Gastrocnemius medialis (tissue), 4 donors: Measurements from ENCODE around the gene PALD1. TPM values are rescaled to one million over a fixed set of nuclear protein-coding genes. Genes with fewer than 3 reads are reported as not detected.
A peak's percentile ranks its signal among the peaks of the same experiment; 100 is the strongest.

Source experiments
- ATAC-seq, 2 donors: fragments of 150-250 bp; one replicate each; pipeline ENCODE4 v1.9.1; 2016
- DNase-seq, 2 donors: peaks; one replicate each; pipeline ENCODE4 v3.0.0-alpha.2; 2019
- H3K27ac ChIP-seq, 4 donors: fragments of 200-600 bp; sonication (generic); 1 replicate in 1 of 4; 2 replicates in 3 of 4; pipeline ENCODE4 v1.5.1; 2016 to 2018; ENCODE audit warnings: mild to moderate bottlenecking in 2 of 4, moderate library complexity in 1 of 4
- H3K27me3 ChIP-seq, 3 donors: fragments of 200-600 bp; sonication (generic) in 2 of 3; 1 replicate in 1 of 3; 2 replicates in 2 of 3; pipeline versions ENCODE4 v1.5.1 to v1.6.0; 2016 to 2019; ENCODE audit warnings: mild to moderate bottlenecking in 1 of 3, moderate library complexity in 1 of 3
- H3K36me3 ChIP-seq, 2 donors: fragments of 200-600 bp; sonication (generic) in 1 of 2; one replicate each; pipeline ENCODE4 v1.5.1; 2017 to 2018
- H3K4me1 ChIP-seq, 2 donors: fragments of 200-600 bp; sonication (generic) in 1 of 2; one replicate each; pipeline ENCODE4 v1.5.1; 2016 to 2017; ENCODE audit warnings: mild to moderate bottlenecking in 2 of 2
- H3K4me3 ChIP-seq, 4 donors: fragments of 200-600 bp; sonication (generic) in 3 of 4; 1 replicate in 1 of 4; 2 replicates in 3 of 4; pipeline ENCODE4 v1.5.1; 2016 to 2019; ENCODE audit warnings: mild to moderate bottlenecking in 2 of 4
- H3K9me3 ChIP-seq, 3 donors: fragments of 200-600 bp; sonication (generic) in 2 of 3; 1 replicate in 1 of 3; 2 replicates in 2 of 3; pipeline ENCODE4 v1.5.1; 2016 to 2019
- POLR2A ChIP-seq, 2 donors: fragments of 450-650 bp; IDR thresholded peaks; one replicate each; pipeline ENCODE4 v1.6.1; 2017; ENCODE audit warnings: antibody characterized with exemption in 2 of 2, mild to moderate bottlenecking in 2 of 2, moderate library complexity in 2 of 2
- in situ Hi-C, 4 donors: fragments of 200-750 bp; cut with MboI; loops; one replicate each; pipeline versions ENCODE4 v1.15.0 to v1.8.0; 2017; ENCODE audit warnings: low sequenced_read_pairs in 4 of 4
- intact Hi-C: fragments of 100-400 bp; cut with DNase I; formaldehyde crosslinking; loops from one replicate; pipeline ENCODE4 v1.15.1; 2023; ENCODE audit warnings: low total_unique reads
- total RNA-seq, 4 donors: library from RNA; depleted of rRNA; stranded (reverse); fragments of >200 nt; gene quantifications; one replicate each; pipeline versions ENCODE4 v1.1.0 to v1.2.3, GENCODE V29; 2016
- TF ChIP-seq, protein P1 (sequence below), 5 experiments: fragments of 450-650 bp in 3 of 5; fragments of 200-600 bp in 2 of 5; sonication (generic) in 2 of 5; IDR thresholded peaks in 4 of 5; conservative IDR thresholded peaks in 1 of 5; 1 replicate in 4 of 5; 2 replicates in 1 of 5; pipeline ENCODE4 v1.5.1; 2016 to 2019; ENCODE audit warnings: antibody characterized with exemption in 5 of 5, mild to moderate bottlenecking in 3 of 5, moderate library complexity in 3 of 5

PALD1 gene
- total RNA-seq, 4 donors from 2014 or later = 1.4 to 4.1 (median 2.3) TPM

- DNase-seq (no peak), ATAC-seq (no peak)
- TF ChIP-seq, protein P1, sequence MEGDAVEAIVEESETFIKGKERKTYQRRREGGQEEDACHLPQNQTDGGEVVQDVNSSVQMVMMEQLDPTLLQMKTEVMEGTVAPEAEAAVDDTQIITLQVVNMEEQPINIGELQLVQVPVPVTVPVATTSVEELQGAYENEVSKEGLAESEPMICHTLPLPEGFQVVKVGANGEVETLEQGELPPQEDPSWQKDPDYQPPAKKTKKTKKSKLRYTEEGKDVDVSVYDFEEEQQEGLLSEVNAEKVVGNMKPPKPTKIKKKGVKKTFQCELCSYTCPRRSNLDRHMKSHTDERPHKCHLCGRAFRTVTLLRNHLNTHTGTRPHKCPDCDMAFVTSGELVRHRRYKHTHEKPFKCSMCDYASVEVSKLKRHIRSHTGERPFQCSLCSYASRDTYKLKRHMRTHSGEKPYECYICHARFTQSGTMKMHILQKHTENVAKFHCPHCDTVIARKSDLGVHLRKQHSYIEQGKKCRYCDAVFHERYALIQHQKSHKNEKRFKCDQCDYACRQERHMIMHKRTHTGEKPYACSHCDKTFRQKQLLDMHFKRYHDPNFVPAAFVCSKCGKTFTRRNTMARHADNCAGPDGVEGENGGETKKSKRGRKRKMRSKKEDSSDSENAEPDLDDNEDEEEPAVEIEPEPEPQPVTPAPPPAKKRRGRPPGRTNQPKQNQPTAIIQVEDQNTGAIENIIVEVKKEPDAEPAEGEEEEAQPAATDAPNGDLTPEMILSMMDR (IDR thresholded peaks at IDR 0.05 in 4 of 5, conservative IDR thresholded peaks at IDR 0.05 in 1 of 5) = no peak
- no peak for TF ChIP-seq POLR2A (IDR thresholded peaks at IDR 0.05)
- Histone ChIP-seq H3K36me3 (no peaks in the 10 kb centered on the region), H3K4me3 (no peak overlapping the region), H3K9me3 (no peaks in the 10 kb centered on the region), H3K4me1 (peaks cover 61 to 69% of the 10 kb centered on the region in 2 donors), H3K27ac (peak overlapping the region in 2 of 4 donors; percentile 33 to 45), H3K27me3 (no peaks in the 10 kb centered on the region)
- in situ Hi-C loops (loop anchor here in 1 of 4 donors (10.0 kb wide), 1 partner anchor 46 kb away; no protein-coding TSS in a partner anchor), intact Hi-C loops (no loop called here)
These were observed 32.3 kb downstream of the PALD1 start for GRCh38 chr10:70510904-70511303.

GRCh38 chr10:70512149-70512639 lies 33.6 kb downstream of the PALD1 start:
- TF ChIP-seq, protein P1 (IDR thresholded peaks at IDR 0.05 in 4 of 5, conservative IDR thresholded peaks at IDR 0.05 in 1 of 5) = no peak
- TF ChIP-seq POLR2A (IDR thresholded peaks at IDR 0.05) = no peak
- Histone ChIP-seq H3K9me3 (no peaks in the 10 kb centered on the region), H3K4me1 (peaks cover 61 to 69% of the 10 kb centered on the region in 2 donors), H3K4me3 (no peak overlapping the region), H3K27me3 (no peaks in the 10 kb centered on the region), H3K27ac (peak overlapping the region in 3 of 4 donors; percentile 22 to 49 (median 39)), H3K36me3 (no peaks in the 10 kb centered on the region)
- in situ Hi-C loops = loop anchor here in 1 of 4 donors (10.0 kb wide), 1 partner anchor 47 kb away; no protein-coding TSS in a partner anchor
- ATAC-seq (no peak), DNase-seq (no peak)
- intact Hi-C loops = no loop called here

- ATAC-seq = no peak
- no peaks in the 10 kb centered on the region for H3K27me3 ChIP-seq
- H3K4me1 ChIP-seq = peaks cover 53 to 60% of the 10 kb centered on the region in 2 donors
- intact Hi-C loops = no loop called here
- TF ChIP-seq, protein P1 (IDR thresholded peaks at IDR 0.05 in 4 of 5, conservative IDR thresholded peaks at IDR 0.05 in 1 of 5) = no peak
- H3K27ac ChIP-seq = no peak overlapping the region
- H3K36me3 ChIP-seq = no peaks in the 10 kb centered on the region
- H3K9me3 ChIP-seq = no peaks in the 10 kb centered on the region
- in situ Hi-C loops = loop anchor here in 1 of 4 donors (10.0 kb wide), 1 partner anchor 49 kb away; no protein-coding TSS in a partner anchor
- DNase-seq = no peak
- H3K4me3 ChIP-seq = no peak overlapping the region
These were observed 35.3 kb downstream of the PALD1 start for GRCh38 chr10:70513848-70514309.

GRCh38 chr10:70514591-70514990 lies 36.0 kb downstream of the PALD1 start:
- no peaks in the 10 kb centered on the region for H3K36me3 ChIP-seq
- H3K27me3 ChIP-seq = no peaks in the 10 kb centered on the region
- in situ Hi-C loops = loop anchor here in 1 of 4 donors (10.0 kb wide), 1 partner anchor 50 kb away; no protein-coding TSS in a partner anchor
- intact Hi-C loops = no loop called here
- H3K4me3 ChIP-seq = no peak overlapping the region
- peaks cover 46 to 53% of the 10 kb centered on the region in 2 donors for H3K4me1 ChIP-seq
- TF ChIP-seq, protein P1 (IDR thresholded peaks at IDR 0.05 in 4 of 5, conservative IDR thresholded peaks at IDR 0.05 in 1 of 5) = no peak
- no peak for TF ChIP-seq POLR2A (IDR thresholded peaks at IDR 0.05)
- no peaks in the 10 kb centered on the region for H3K9me3 ChIP-seq
- no peak for DNase-seq
- H3K27ac ChIP-seq = peak overlapping the region in 1 of 4 donors; percentile 37
- no peak for ATAC-seq
